KMS-11 (cell line): ENCODE data around the gene GSTA4.

Experiments used
- H2AFZ ChIP-seq: fragments of 200-600 bp; sonication (generic); 2 replicates; pipeline ENCODE4 v1.6.1; 2016; ENCODE audit warnings: antibody characterized with exemption, mixed run types, low read depth
- H3K27ac ChIP-seq: fragments of 200-600 bp; sonication (generic); 2 replicates; pipeline ENCODE4 v1.6.1; 2016; ENCODE audit warnings: mild to moderate bottlenecking, mixed run types
- H3K27me3 ChIP-seq: fragments of 200-600 bp; sonication (generic); 2 replicates; pipeline ENCODE4 v1.6.1; 2017; ENCODE audit warnings: mild to moderate bottlenecking, low read depth, mixed run types, moderate library complexity; ENCODE audit not compliant: insufficient read depth
- H3K36me3 ChIP-seq: fragments of 200-600 bp; sonication (generic); 2 replicates; pipeline ENCODE4 v1.6.1; 2017; ENCODE audit warnings: mild to moderate bottlenecking, mixed run types; ENCODE audit not compliant: insufficient read depth
- H3K4me1 ChIP-seq: fragments of 200-600 bp; sonication (generic); 2 replicates; pipeline ENCODE4 v1.6.1; 2016; ENCODE audit warnings: mild to moderate bottlenecking, low read depth, mixed run types; ENCODE audit not compliant: poor library complexity, severe bottlenecking
- H3K4me2 ChIP-seq: fragments of 200-600 bp; sonication (generic); 2 replicates; pipeline ENCODE4 v1.7.0; 2016; ENCODE audit warnings: mild to moderate bottlenecking, mixed run types
- H3K4me3 ChIP-seq: fragments of 200-600 bp; sonication (generic); IDR thresholded peaks from 2 replicates; pipeline ENCODE4 v1.6.1; 2017; ENCODE audit warnings: low read depth, low read length, mixed read lengths; ENCODE audit not compliant: insufficient read depth
- H3K79me2 ChIP-seq: fragments of 200-600 bp; sonication (generic); 2 replicates; pipeline ENCODE4 v1.6.1; 2016; ENCODE audit warnings: low read depth, mixed run types; ENCODE audit not compliant: insufficient read depth
- H3K9ac ChIP-seq: fragments of 200-600 bp; sonication (generic); 2 replicates; pipeline ENCODE4 v1.6.1; 2016; ENCODE audit warnings: mild to moderate bottlenecking, mixed run types
- H4K20me1 ChIP-seq: fragments of 200-600 bp; sonication (generic); 2 replicates; pipeline ENCODE4 v1.6.1; 2016; ENCODE audit warnings: mild to moderate bottlenecking, mixed run types; ENCODE audit not compliant: insufficient read depth
- CTCF ChIP-seq: fragments of 200-600 bp; sonication (generic); conservative IDR thresholded peaks from 2 replicates; pipeline ENCODE4 v1.6.1; 2017; ENCODE audit warnings: low read depth, mild to moderate bottlenecking, antibody characterized with exemption, low read length, moderate library complexity, mixed read lengths

GSTA4 gene

GRCh38 chr6:52983159-52983848 lies 11.8 kb downstream of the GSTA4 start:
- H3K79me2 ChIP-seq: no peaks in the 10 kb centered on the region
- H3K36me3 ChIP-seq: no peaks in the 10 kb centered on the region
- H3K9ac ChIP-seq: no peak overlapping the region
- peak overlapping the region; percentile 46; the same call in 1 of the 2 replicates for H3K27ac ChIP-seq
- H2AFZ ChIP-seq: no peak overlapping the region
- H3K27me3 ChIP-seq: no peaks in the 10 kb centered on the region
- peak overlapping the region; percentile 93 for H3K4me2 ChIP-seq
- H3K4me1 ChIP-seq: peaks cover 68% of the 10 kb centered on the region
- no peak overlapping the region for H3K4me3 ChIP-seq
- TF ChIP-seq CTCF: no peak
- no peaks in the 10 kb centered on the region for H4K20me1 ChIP-seq

DNA sequence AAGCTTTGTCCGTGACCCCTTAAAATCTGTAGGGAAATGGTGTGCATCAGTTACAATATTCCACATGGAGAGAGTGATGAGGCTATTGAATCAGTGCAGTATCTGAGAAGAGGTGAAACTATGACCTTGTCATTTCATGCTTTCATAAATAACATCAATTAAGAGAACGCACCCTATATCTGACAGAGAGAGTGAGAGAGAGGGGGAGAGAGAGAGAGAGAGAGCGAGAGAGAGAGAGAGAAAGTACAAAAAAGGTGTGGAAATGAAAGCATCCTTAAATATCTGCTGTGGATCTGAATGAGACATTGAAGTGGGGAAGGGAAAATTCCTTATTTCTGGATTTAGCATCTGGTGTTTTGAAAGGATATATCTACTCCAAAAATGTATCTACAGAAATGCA lies 12.4 kb downstream of the GSTA4 start:
- no peak for TF ChIP-seq CTCF
- Histone ChIP-seq H4K20me1 (no peaks in the 10 kb centered on the region), H3K79me2 (no peaks in the 10 kb centered on the region), H3K27ac (no peak overlapping the region), H2AFZ (no peak overlapping the region), H3K4me2 (peak overlapping the region; percentile 93; the same call in 1 of the 2 replicates), H3K27me3 (no peaks in the 10 kb centered on the region), H3K9ac (no peak overlapping the region), H3K4me1 (peaks cover 68% of the 10 kb centered on the region), H3K4me3 (no peak overlapping the region), H3K36me3 (no peaks in the 10 kb centered on the region)

DNA sequence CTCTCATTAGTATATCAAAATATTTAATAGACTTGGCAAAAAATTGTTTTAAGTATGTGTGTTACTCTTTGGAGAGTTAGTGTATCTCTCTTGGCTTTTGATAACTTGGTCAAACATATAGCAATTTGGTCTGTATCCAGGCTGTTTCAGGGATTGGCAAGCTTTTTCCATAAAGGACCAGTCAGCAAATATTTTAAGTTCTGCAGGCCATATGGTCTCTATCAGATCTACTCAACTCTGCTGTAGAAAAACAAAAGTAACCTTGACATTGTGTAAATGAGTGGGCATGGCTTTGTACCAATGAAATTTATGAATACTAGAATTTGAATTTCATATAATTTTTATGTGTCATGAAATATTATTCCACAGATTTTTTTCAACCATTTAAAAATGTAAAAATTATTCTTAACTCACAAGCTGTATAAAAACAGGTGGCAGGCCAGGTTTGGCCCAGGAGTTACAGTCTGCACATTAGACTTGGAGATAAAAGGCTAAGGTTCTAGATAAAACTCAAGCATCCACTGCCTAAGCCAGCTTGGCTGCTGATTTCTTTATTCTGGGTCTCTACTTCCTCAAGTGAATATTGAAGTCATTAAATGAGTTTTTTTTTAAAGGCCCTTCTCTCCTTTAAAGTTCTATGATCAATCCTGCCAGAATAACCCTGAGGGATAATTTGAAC lies 13.7 kb downstream of the GSTA4 start:
- H3K79me2 ChIP-seq: no peaks in the 10 kb centered on the region
- TF ChIP-seq CTCF: no peak
- no peaks in the 10 kb centered on the region for H3K27me3 ChIP-seq
- peaks cover 73% of the 10 kb centered on the region for H3K4me1 ChIP-seq
- no peak overlapping the region for H3K4me2 ChIP-seq
- H3K9ac ChIP-seq: no peak overlapping the region
- H4K20me1 ChIP-seq: no peaks in the 10 kb centered on the region
- H3K4me3 ChIP-seq: no peak overlapping the region
- no peaks in the 10 kb centered on the region for H3K36me3 ChIP-seq
- H2AFZ ChIP-seq: no peak overlapping the region
- H3K27ac ChIP-seq: no peak overlapping the region

DNA sequence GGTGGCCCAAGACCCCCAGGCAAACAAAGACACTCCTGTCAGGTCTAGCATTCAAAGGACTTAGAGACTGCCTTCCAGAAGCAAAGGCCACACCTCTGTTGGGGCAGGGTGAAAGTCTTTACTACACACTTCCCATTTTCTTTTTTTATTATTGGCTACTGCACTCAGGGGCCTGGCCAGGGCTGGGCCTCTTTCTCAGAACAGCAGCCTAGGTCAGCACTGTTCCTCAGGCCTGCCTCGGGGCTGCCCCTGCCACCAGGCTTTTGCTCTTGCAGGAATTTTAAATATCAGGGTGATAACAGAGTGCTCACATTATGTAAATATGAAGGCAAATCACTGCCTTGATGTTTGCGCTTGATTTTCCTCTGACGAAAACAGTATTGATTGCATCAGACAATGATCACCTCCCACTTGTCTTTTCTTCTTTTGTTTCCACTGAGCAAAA lies 18.5 kb downstream of the GSTA4 start:
- TF ChIP-seq CTCF: no peak
- Histone ChIP-seq H2AFZ (no peak overlapping the region), H3K4me2 (no peak overlapping the region)

More for the DNA sequence above, 18.5 kb downstream of the GSTA4 start:
- Histone ChIP-seq H3K79me2 (no peaks in the 10 kb centered on the region), H3K4me3 (no peak overlapping the region), H3K9ac (no peak overlapping the region), H3K27me3 (no peaks in the 10 kb centered on the region), H3K27ac (no peak overlapping the region), H3K4me1 (peaks cover 38% of the 10 kb centered on the region), H3K36me3 (no peaks in the 10 kb centered on the region), H4K20me1 (no peaks in the 10 kb centered on the region)
